Measurements from ENCODE around the gene CCDC87. TPM values are rescaled to one million over a fixed set of nuclear protein-coding genes. Genes with fewer than 3 reads are reported as not detected.

Gene CCDC87
- total and polyA plus RNA-seq, 3 experiments from 2014 or later = 0.20 to 0.27 TPM; not detected in 1

DNA sequence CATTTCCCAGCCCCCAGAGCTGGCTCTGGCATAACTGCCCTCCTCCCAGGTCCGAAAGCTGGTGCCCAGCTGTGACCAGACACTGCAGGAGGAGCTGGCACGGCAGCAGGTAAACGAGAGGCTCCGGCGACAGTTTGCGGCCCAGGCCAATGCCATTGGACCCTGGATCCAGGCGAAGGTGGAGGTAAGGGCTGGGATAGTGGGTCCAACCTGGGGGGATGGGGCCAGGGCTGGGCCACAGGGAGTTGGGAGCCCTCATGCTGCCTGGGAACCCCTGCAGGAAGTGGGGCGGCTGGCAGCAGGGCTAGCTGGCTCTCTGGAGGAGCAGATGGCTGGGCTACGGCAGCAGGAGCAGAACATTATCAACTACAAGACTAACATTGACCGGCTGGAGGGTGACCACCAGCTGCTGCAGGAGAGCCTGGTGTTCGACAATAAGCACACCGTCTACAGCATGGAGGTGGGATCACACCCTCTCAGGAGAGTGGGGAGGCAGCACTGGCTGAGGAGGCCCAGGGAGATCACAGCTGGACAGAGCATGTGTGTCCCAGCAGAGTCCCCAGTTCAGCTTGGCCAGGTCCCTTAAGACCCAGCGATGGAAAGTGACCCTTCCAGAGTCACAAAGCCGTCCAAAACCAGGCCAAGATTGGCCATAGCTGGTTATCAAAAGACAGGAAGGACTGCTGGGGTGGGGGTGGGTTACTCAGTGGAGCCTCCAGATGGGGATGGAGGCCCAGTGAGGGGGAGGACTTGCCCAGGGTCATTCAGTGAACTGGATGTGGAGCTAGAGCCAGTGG lies 31.5 kb downstream of the CCDC87 start:
- DNase-seq = no peak
- peaks cover 5% of the 10 kb centered on the region for H3K4me1 ChIP-seq (ENCODE audit: insufficient read depth, low read length)
- H3K9me3 ChIP-seq (ENCODE audit: low read length) = no peaks in the 10 kb centered on the region
- H3K27ac ChIP-seq (ENCODE audit: low read depth, low read length) = no peak overlapping the region
- H3K4me3 ChIP-seq (ENCODE audit: low read length) = no peak overlapping the region
- H3K4me1 Mint-ChIP-seq = peaks cover 0 to 6% (median 3%) of the 10 kb centered on the region in 3 donors
- ChIA-PET POLR2A (no interaction called here), CTCF (interaction anchor here (1.0 to 2.5 kb wide), 4 partner anchors 8 to 117 kb away, joined by 3 to 8 read pairs (median 3); partner anchors contain the start of gene RBM4B)
- H3K36me3 ChIP-seq (ENCODE audit: insufficient read depth, low read length) = no peaks in the 10 kb centered on the region
- peaks cover 0 to 5% (median 1%) of the 10 kb centered on the region in 3 donors for H3K36me3 Mint-ChIP-seq
- no peaks in the 10 kb centered on the region for H3K9me3 Mint-ChIP-seq
- H3K4me3 Mint-ChIP-seq = no peak overlapping the region
- no peak overlapping the region for H3K27ac Mint-ChIP-seq
- peaks cover 5 to 10% of the 10 kb centered on the region in 2 donors for H3K27me3 Mint-ChIP-seq
- no peaks in the 10 kb centered on the region for H3K27me3 ChIP-seq (ENCODE audit: insufficient read depth, low read length, poor library complexity, severe bottlenecking)

GRCh38 chr11:66559866-66560676 lies 32.8 kb downstream of the CCDC87 start:
- Mint-ChIP-seq H3K27ac (no peak overlapping the region), H3K4me1 (peaks cover 0 to 6% (median 1%) of the 10 kb centered on the region in 3 donors), H3K36me3 (peaks cover 0 to 1% (median 0%) of the 10 kb centered on the region in 3 donors), H3K9me3 (no peaks in the 10 kb centered on the region), H3K27me3 (peaks cover 8 to 16% of the 10 kb centered on the region in 2 donors), H3K4me3 (peak overlapping the region in 1 of 7 donors; percentile 56)
- no peak overlapping the region for H3K27ac ChIP-seq (ENCODE audit: low read depth, low read length)
- no peak overlapping the region for H3K4me3 ChIP-seq (ENCODE audit: low read length)
- no peaks in the 10 kb centered on the region for H3K9me3 ChIP-seq (ENCODE audit: low read length)
- no peaks in the 10 kb centered on the region for H3K27me3 ChIP-seq (ENCODE audit: insufficient read depth, low read length, poor library complexity, severe bottlenecking)
- no peak for DNase-seq
- ChIA-PET CTCF (interaction anchor here (0.6 to 2.5 kb wide), 2 partner anchors 118 to 121 kb away, joined by 3 to 8 read pairs; partner anchors contain the start of gene RBM4B), POLR2A (interaction anchor here (0.5 kb wide), 1 partner anchor 13 kb away, joined by 5 read pairs; no protein-coding TSS in a partner anchor)
- H3K36me3 ChIP-seq (ENCODE audit: insufficient read depth, low read length) = no peaks in the 10 kb centered on the region
- peaks cover 5% of the 10 kb centered on the region for H3K4me1 ChIP-seq (ENCODE audit: insufficient read depth, low read length)

DNA sequence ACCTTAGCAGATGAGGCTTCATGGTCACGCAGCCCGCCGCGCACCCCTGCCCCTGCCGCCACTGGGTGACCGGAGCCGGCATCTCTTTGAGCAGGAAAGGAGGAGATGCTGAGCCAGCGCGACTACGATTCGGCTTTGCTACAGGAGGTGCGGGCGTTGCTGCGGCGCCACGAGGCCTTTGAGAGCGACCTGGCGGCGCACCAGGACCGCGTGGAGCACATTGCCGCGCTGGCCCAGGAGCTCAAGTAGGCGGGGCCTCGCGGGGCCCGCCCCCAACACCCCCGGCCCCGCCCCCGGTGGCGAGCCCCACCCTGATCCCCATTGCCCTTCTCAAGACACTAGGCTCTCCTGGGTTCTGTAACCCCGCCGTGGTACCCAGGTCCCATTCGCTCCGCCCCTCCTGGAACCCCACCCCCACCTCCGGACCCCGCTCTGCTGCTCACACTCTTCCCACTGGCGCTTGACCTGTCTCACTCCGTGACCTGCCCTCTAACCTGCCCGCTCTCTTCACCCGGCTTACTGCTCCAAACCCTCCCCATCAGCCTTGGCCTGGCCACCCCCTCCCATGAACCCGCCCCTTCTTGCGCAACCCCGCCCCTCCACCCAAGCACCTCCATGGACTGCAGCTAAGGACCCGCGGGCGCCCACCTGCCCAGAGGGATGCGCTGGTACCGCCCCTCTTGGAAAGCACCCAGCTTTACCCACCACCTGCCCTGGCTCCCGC lies 33.6 kb downstream of the CCDC87 start:
- DNase-seq = peak in 4 of 5 donors; percentile 25 to 53 (median 27)
- ChIA-PET CTCF (interaction anchor here (0.6 kb wide), 1 partner anchor 121 kb away, joined by 3 read pairs; no protein-coding TSS in a partner anchor), POLR2A (interaction anchor here (0.5 kb wide), 1 partner anchor 110 kb away, joined by 3 read pairs; no protein-coding TSS in a partner anchor)
- no peaks in the 10 kb centered on the region for H3K9me3 Mint-ChIP-seq
- H3K4me3 Mint-ChIP-seq = peak overlapping the region in 2 of 7 donors; percentile 17 to 25
- H3K4me1 Mint-ChIP-seq = peaks cover 0 to 6% (median 1%) of the 10 kb centered on the region in 3 donors
- Histone ChIP-seq H3K36me3 (ENCODE audit: insufficient read depth, low read length) (no peaks in the 10 kb centered on the region), H3K27ac (ENCODE audit: low read depth, low read length) (no peak overlapping the region), H3K9me3 (ENCODE audit: low read length) (no peaks in the 10 kb centered on the region), H3K4me3 (ENCODE audit: low read length) (no peak overlapping the region), H3K27me3 (ENCODE audit: insufficient read depth, low read length, poor library complexity, severe bottlenecking) (no peaks in the 10 kb centered on the region), H3K4me1 (ENCODE audit: insufficient read depth, low read length) (peaks cover 5% of the 10 kb centered on the region)
- peaks cover 0 to 1% (median 0%) of the 10 kb centered on the region in 3 donors for H3K36me3 Mint-ChIP-seq
- H3K27me3 Mint-ChIP-seq = peaks cover 8 to 16% of the 10 kb centered on the region in 2 donors
- H3K27ac Mint-ChIP-seq = no peak overlapping the region

DNA sequence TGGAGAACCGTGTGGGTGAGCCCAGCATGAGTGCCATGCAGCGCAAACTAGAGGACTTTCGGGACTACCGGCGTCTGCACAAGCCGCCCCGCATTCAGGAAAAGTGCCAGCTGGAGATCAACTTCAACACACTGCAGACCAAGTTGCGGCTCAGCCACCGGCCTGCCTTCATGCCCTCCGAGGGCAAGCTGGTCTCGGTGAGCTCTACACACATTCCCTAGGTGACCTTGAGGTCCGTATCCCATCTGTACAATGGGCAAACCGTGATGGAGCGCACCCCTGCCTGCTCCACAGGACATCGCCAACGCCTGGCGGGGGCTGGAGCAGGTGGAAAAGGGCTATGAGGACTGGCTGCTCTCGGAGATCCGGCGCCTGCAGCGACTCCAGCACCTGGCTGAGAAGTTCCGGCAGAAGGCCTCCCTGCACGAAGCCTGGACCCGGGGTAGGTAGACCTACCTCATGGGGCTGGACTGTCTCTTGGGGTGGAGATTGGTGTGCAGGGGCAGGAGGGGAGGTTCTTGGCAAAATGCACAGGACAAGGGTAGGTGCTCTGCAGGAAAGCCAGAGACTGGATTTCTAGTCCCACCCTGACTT lies 35.0 kb downstream of the CCDC87 start:
- Mint-ChIP-seq H3K4me3 (no peak overlapping the region), H3K4me1 (peaks cover 0 to 6% (median 1%) of the 10 kb centered on the region in 3 donors), H3K36me3 (peaks cover 0 to 1% (median 0%) of the 10 kb centered on the region in 3 donors), H3K27ac (no peak overlapping the region), H3K27me3 (peaks cover 8 to 16% of the 10 kb centered on the region in 2 donors), H3K9me3 (no peaks in the 10 kb centered on the region)
- Histone ChIP-seq H3K4me1 (ENCODE audit: insufficient read depth, low read length) (peaks cover 5% of the 10 kb centered on the region), H3K27ac (ENCODE audit: low read depth, low read length) (no peak overlapping the region), H3K9me3 (ENCODE audit: low read length) (no peaks in the 10 kb centered on the region), H3K4me3 (ENCODE audit: low read length) (no peak overlapping the region), H3K27me3 (ENCODE audit: insufficient read depth, low read length, poor library complexity, severe bottlenecking) (no peaks in the 10 kb centered on the region), H3K36me3 (ENCODE audit: insufficient read depth, low read length) (no peaks in the 10 kb centered on the region)
- CTCF ChIA-PET = interaction anchor here (1.0 kb wide), 1 partner anchor 10 kb away, joined by 3 read pairs; no protein-coding TSS in a partner anchor
- POLR2A ChIA-PET = no interaction called here
- DNase-seq = no peak

DNA sequence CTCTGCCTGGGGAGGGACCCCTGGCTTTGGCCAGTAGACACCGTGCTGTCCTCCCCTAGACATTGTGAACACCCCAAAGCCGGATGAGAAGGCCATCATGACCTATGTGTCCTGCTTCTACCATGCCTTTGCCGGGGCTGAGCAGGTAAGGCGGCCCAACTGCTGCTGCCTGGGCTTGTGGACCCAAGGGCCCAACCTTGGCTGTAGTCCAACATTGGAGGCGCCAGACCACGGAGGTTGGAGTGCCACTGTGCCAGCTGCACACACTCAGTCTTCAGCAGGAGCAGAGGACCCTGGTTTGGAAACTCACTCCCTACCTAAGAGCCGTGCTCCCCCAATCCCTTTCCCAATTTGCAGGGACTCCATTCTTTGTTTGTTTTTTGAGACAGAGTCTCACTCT lies 36.8 kb downstream of the CCDC87 start:
- Mint-ChIP-seq H3K4me3 (no peak overlapping the region), H3K36me3 (peaks cover 0 to 1% (median 0%) of the 10 kb centered on the region in 3 donors), H3K27ac (no peak overlapping the region), H3K4me1 (peaks cover 0 to 6% (median 1%) of the 10 kb centered on the region in 3 donors), H3K27me3 (peaks cover 6 to 16% of the 10 kb centered on the region in 2 donors), H3K9me3 (no peaks in the 10 kb centered on the region)
- POLR2A ChIA-PET = no interaction called here
- CTCF ChIA-PET = interaction anchor here (1.6 kb wide), 1 partner anchor 39 kb away, joined by 3 read pairs; no protein-coding TSS in a partner anchor
- no peaks in the 10 kb centered on the region for H3K27me3 ChIP-seq (ENCODE audit: insufficient read depth, low read length, poor library complexity, severe bottlenecking)
- no peak for DNase-seq
- H3K4me3 ChIP-seq (ENCODE audit: low read length) = no peak overlapping the region
- no peaks in the 10 kb centered on the region for H3K36me3 ChIP-seq (ENCODE audit: insufficient read depth, low read length)
- no peak overlapping the region for H3K27ac ChIP-seq (ENCODE audit: low read depth, low read length)
- no peaks in the 10 kb centered on the region for H3K9me3 ChIP-seq (ENCODE audit: low read length)
- peaks cover 5% of the 10 kb centered on the region for H3K4me1 ChIP-seq (ENCODE audit: insufficient read depth, low read length)

DNA sequence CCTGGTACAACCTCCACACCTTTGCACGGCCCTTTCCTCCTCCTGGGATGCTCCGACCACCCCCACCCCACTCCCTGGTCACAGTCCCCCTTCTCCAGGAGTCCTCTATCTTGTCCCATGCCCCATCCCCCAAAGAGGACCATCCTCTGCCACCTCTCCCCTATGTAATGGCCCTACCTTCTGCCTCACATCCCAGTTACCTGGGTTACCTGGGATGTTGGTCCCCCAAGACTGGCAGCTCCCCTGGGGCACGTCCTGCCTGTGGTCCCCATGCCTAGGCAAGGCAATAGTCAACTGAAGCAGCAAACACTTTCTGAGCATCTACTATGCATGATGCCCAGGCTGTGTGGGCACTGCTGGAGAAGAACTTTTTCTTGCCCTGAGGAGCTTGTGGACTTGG lies 37.4 kb downstream of the CCDC87 start:
- no peaks in the 10 kb centered on the region for H3K27me3 ChIP-seq (ENCODE audit: insufficient read depth, low read length, poor library complexity, severe bottlenecking)
- H3K36me3 ChIP-seq (ENCODE audit: insufficient read depth, low read length) = no peaks in the 10 kb centered on the region
- Mint-ChIP-seq H3K4me3 (no peak overlapping the region), H3K27ac (no peak overlapping the region), H3K36me3 (peaks cover 0 to 1% (median 0%) of the 10 kb centered on the region in 3 donors), H3K4me1 (peaks cover 0 to 6% (median 1%) of the 10 kb centered on the region in 3 donors), H3K27me3 (peaks cover 6 to 16% of the 10 kb centered on the region in 2 donors), H3K9me3 (no peaks in the 10 kb centered on the region)
- H3K27ac ChIP-seq (ENCODE audit: low read depth, low read length) = no peak overlapping the region
- CTCF ChIA-PET = interaction anchor here (0.6 to 1.6 kb wide), 2 partner anchors 40 to 960 kb away, joined by 3 read pairs; partner anchors contain the start of gene KCNK7
- DNase-seq = no peak
- no peak overlapping the region for H3K4me3 ChIP-seq (ENCODE audit: low read length)
- peaks cover 5% of the 10 kb centered on the region for H3K4me1 ChIP-seq (ENCODE audit: insufficient read depth, low read length)
- no peaks in the 10 kb centered on the region for H3K9me3 ChIP-seq (ENCODE audit: low read length)
- POLR2A ChIA-PET = no interaction called here

DNA sequence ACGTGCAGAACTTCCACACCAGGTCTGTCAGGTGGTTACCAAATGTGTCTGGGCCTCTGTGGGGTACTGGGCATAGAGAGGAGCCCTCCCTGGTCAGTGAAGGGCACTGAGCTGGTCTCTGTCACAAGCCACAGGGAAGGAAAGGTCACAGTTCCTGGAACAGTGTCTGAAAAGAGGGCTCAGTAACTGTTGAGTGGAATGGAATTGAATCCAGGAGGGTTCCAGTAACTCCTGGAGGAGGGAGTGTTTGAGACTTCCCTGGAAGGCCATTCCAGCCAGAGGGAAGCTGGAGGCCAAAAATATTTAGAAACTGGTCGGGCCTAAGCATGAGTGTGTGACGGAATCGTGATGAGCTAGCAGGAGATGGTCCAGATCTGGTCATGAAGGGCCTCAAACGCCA lies 38.3 kb downstream of the CCDC87 start:
- Mint-ChIP-seq H3K9me3 (no peaks in the 10 kb centered on the region), H3K4me1 (peaks cover 0 to 6% (median 1%) of the 10 kb centered on the region in 3 donors), H3K4me3 (no peak overlapping the region), H3K27ac (no peak overlapping the region), H3K36me3 (peaks cover 0 to 1% (median 0%) of the 10 kb centered on the region in 3 donors), H3K27me3 (peaks cover 6 to 16% of the 10 kb centered on the region in 2 donors)
- Histone ChIP-seq H3K27ac (ENCODE audit: low read depth, low read length) (no peak overlapping the region), H3K36me3 (ENCODE audit: insufficient read depth, low read length) (no peaks in the 10 kb centered on the region), H3K4me3 (ENCODE audit: low read length) (no peak overlapping the region), H3K27me3 (ENCODE audit: insufficient read depth, low read length, poor library complexity, severe bottlenecking) (no peaks in the 10 kb centered on the region), H3K9me3 (ENCODE audit: low read length) (no peaks in the 10 kb centered on the region), H3K4me1 (ENCODE audit: insufficient read depth, low read length) (peaks cover 5% of the 10 kb centered on the region)
- ChIA-PET POLR2A (no interaction called here), CTCF (interaction anchor here (1.6 kb wide), 1 partner anchor 40 kb away, joined by 3 read pairs; no protein-coding TSS in a partner anchor)
- no peak for DNase-seq

All from CD8-positive, alpha-beta memory T cell (primary cell).